ENCODE measurements around the gene GRM5. TPM values are rescaled to one million over a fixed set of nuclear protein-coding genes. Genes with fewer than 3 reads are reported as not detected.
A peak's percentile ranks its signal among the peaks of the same experiment; 100 is the strongest.

The GRM5 gene
- total and polyA plus RNA-seq, 2 experiments from 2014 or later: not detected

DNA sequence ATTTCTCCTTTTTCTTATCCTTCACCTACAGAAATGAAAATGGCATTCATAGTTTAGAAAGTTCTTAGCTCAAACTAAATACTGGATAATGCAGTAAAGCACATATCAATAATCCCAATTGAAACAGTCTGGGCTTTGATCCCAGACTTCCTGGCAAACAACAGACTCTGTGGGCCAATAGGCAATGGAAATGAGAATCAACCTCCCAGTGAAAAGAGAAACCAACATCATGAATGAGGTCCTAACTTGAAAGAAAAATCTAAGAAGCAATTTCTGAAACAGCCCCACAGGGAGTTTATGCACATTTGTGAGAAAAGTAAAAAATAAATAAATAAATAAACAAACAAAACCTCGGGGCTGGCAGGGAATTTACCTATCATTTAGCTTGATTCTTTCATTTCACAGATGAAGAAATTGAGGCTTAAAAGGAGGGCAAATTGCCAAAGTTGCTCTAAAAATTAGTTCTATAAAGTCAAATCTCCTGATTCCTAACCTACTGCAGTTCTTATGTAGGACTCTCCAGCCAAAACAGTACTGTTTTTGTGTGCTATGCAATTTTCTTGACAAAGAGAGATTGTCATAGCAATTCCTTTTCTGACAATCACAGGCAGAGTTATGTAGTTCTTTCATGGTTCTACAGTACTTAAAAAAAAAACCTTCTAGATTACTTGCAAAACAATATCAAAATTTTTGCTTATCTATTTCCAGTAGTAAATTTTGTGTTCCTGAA is 265.8 kb downstream of the GRM5 start:
- in situ Hi-C loops (cut with MboI): no loop called here
- no peaks in the 10 kb centered on the region for H4K20me1 ChIP-seq (ENCODE audit: insufficient read depth)
- TF ChIP-seq EZH2phosphoT487 (IDR thresholded peaks at IDR 0.05; ENCODE audit: insufficient read depth, low read depth): no peak
- no peak for TF ChIP-seq EZH2 (IDR thresholded peaks at IDR 0.05; ENCODE audit: insufficient read depth, poor library complexity, severe bottlenecking)
- no peaks in the 10 kb centered on the region for H3K27me3 ChIP-seq (replicated peaks; ENCODE audit: insufficient read depth)
- no peak overlapping the region for H2AFZ ChIP-seq
- DNase-seq: no peak
- H3K36me3 ChIP-seq (ENCODE audit: low read depth): no peaks in the 10 kb centered on the region
- H3K4me1 ChIP-seq (ENCODE audit: insufficient read depth): no peaks in the 10 kb centered on the region
- no peak overlapping the region for H3K4me3 ChIP-seq
- no peaks in the 10 kb centered on the region for H3K9me3 ChIP-seq (ENCODE audit: low read depth)
- H3K4me2 ChIP-seq (ENCODE audit: unreplicated experiment): no peak overlapping the region
- no peak overlapping the region for H3K9ac ChIP-seq
- no peaks in the 10 kb centered on the region for H3K79me2 ChIP-seq (ENCODE audit: insufficient read depth)
- H3F3A ChIP-seq (ENCODE audit: insufficient read depth): no peaks in the 10 kb centered on the region
- H3K9me2 ChIP-seq (ENCODE audit: insufficient read depth): no peaks in the 10 kb centered on the region; the same call in none of the 2 replicates
- no peak overlapping the region for H3K27ac ChIP-seq
- WGBS, 2 experiments (ENCODE audit: low coverage in 1 of 2, low lambda C conversion rate in 2 of 2, missing lambda C conversion rate in 2 of 2): 42 to 44% methylated on average over 1 of the region's 1 CpG

DNA sequence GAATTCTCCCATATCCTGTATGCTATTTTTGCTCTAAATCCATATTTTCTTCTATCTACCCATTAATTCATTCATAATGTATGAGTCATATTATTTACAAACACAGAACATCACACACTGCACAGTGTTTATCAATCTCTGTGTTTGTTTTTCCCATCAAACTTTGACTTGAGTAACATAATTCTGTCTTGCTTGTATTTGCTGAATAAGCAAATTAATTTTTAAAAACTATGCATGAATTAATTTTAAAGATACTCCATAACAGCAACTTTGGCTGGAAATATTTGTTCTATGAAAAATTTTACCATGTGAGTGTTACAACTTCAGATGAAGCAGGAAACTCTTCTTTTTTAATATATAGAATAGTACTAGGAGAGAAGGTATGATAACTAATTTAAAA is 275.6 kb downstream of the GRM5 start:
- H4K20me1 ChIP-seq (ENCODE audit: insufficient read depth): no peaks in the 10 kb centered on the region
- H3K27me3 ChIP-seq (replicated peaks; ENCODE audit: insufficient read depth): no peaks in the 10 kb centered on the region
- no peaks in the 10 kb centered on the region for H3K36me3 ChIP-seq (ENCODE audit: low read depth)
- H3K79me2 ChIP-seq (ENCODE audit: insufficient read depth): no peaks in the 10 kb centered on the region
- H3K9me3 ChIP-seq (ENCODE audit: low read depth): no peaks in the 10 kb centered on the region
- H3K4me1 ChIP-seq (ENCODE audit: insufficient read depth): no peaks in the 10 kb centered on the region
- H3K9ac ChIP-seq: no peak overlapping the region
- no peak overlapping the region for H3K27ac ChIP-seq
- no peak overlapping the region for H3K4me2 ChIP-seq (ENCODE audit: unreplicated experiment)
- TF ChIP-seq EZH2phosphoT487 (IDR thresholded peaks at IDR 0.05; ENCODE audit: insufficient read depth, low read depth) (no peak), EZH2 (IDR thresholded peaks at IDR 0.05; ENCODE audit: insufficient read depth, poor library complexity, severe bottlenecking) (no peak)
- no peaks in the 10 kb centered on the region for H3F3A ChIP-seq (ENCODE audit: insufficient read depth)
- in situ Hi-C loops (cut with MboI): no loop called here
- no peaks in the 10 kb centered on the region; the same call in 1 of the 2 replicates for H3K9me2 ChIP-seq (ENCODE audit: insufficient read depth)
- no peak overlapping the region for H2AFZ ChIP-seq
- no peak overlapping the region for H3K4me3 ChIP-seq
- no peak for DNase-seq

DNA sequence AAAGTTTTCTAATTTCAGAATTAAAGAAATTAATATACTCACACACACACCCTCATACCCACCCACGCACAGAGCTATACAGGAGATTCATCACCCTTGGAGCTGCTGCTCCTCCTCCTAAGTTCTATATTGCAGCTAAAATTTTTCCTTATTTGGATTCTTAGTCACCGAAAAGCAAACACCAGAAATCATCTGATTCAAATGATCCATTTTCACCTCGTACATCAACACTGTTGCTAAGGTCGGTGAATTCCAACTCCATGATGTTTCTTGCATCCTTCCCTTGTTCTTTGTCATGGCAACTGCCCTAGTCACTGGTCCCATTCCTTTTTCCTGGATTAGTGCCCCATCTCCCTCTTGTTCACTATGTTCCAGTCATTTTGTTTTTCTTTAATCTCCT is 286.2 kb downstream of the GRM5 start:
- peak overlapping the region; percentile 94 for H3K27ac ChIP-seq
- no peak for TF ChIP-seq EZH2phosphoT487 (IDR thresholded peaks at IDR 0.05; ENCODE audit: insufficient read depth, low read depth)
- H3K4me2 ChIP-seq (ENCODE audit: unreplicated experiment): peak overlapping the region; percentile 63
- peaks cover 15% of the 10 kb centered on the region; the same call in 1 of the 2 replicates for H3F3A ChIP-seq (ENCODE audit: insufficient read depth)
- WGBS, 2 experiments (ENCODE audit: low coverage in 1 of 2, low lambda C conversion rate in 2 of 2, missing lambda C conversion rate in 2 of 2): 0% methylated on average over 4 of the region's 4 CpGs
- DNase-seq: peak; percentile 98
- H3K79me2 ChIP-seq (ENCODE audit: insufficient read depth): no peaks in the 10 kb centered on the region
- peak overlapping the region; percentile 72 for H3K9ac ChIP-seq
- peak overlapping the region; percentile 78 for H2AFZ ChIP-seq
- H3K36me3 ChIP-seq (ENCODE audit: low read depth): no peaks in the 10 kb centered on the region
- no peaks in the 10 kb centered on the region for H3K9me3 ChIP-seq (ENCODE audit: low read depth)
- in situ Hi-C loops (cut with MboI): no loop called here
- peaks cover 15% of the 10 kb centered on the region for H3K4me1 ChIP-seq (ENCODE audit: insufficient read depth)
- H4K20me1 ChIP-seq (ENCODE audit: insufficient read depth): no peaks in the 10 kb centered on the region
- no peaks in the 10 kb centered on the region for H3K27me3 ChIP-seq (replicated peaks; ENCODE audit: insufficient read depth)
- peak overlapping the region; percentile 27; the same call in 1 of the 2 replicates for H3K4me3 ChIP-seq
- no peaks in the 10 kb centered on the region for H3K9me2 ChIP-seq (ENCODE audit: insufficient read depth)

DNA sequence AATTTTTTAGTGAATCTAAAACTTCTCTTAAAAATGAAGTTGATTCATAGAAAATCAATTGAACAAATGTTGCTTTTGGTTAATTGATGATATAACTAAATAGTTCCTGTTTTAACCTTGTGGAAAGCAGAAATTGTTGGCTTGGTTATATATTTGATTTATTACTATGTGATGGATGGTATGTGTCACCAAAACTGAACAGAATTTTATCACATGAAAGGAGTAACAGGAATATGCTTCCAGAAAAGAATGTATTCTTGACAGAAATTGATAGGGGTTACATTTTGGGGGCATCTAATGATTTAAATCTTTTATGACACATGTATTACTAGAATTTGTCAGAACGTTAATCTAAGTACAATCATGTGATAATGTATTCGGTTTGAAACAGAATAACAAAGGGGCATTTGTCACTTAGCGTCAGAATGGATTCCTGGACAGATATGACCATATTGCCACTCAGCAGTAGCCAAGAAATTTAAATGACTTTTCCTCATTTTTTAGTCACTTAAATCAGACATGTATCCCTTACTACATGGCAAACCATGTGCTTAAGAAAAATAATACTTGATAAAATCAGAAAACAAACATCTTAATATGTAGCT is 295.2 kb downstream of the GRM5 start:
- no peaks in the 10 kb centered on the region for H3K4me1 ChIP-seq (ENCODE audit: insufficient read depth)
- H4K20me1 ChIP-seq (ENCODE audit: insufficient read depth): no peaks in the 10 kb centered on the region
- H3K4me3 ChIP-seq: no peak overlapping the region
- H3K27ac ChIP-seq: no peak overlapping the region
- no peaks in the 10 kb centered on the region for H3F3A ChIP-seq (ENCODE audit: insufficient read depth)
- H3K9ac ChIP-seq: no peak overlapping the region
- no peak overlapping the region for H3K4me2 ChIP-seq (ENCODE audit: unreplicated experiment)
- no peaks in the 10 kb centered on the region for H3K36me3 ChIP-seq (ENCODE audit: low read depth)
- H3K9me3 ChIP-seq (ENCODE audit: low read depth): no peaks in the 10 kb centered on the region
- DNase-seq: no peak
- no peaks in the 10 kb centered on the region for H3K9me2 ChIP-seq (ENCODE audit: insufficient read depth)
- 43 to 47% methylated on average over 3 of the region's 3 CpGs for WGBS, 2 experiments (ENCODE audit: low coverage in 1 of 2, low lambda C conversion rate in 2 of 2, missing lambda C conversion rate in 2 of 2)
- H2AFZ ChIP-seq: no peak overlapping the region
- no peaks in the 10 kb centered on the region for H3K27me3 ChIP-seq (replicated peaks; ENCODE audit: insufficient read depth)
- TF ChIP-seq EZH2 (IDR thresholded peaks at IDR 0.05; ENCODE audit: insufficient read depth, poor library complexity, severe bottlenecking) (no peak), EZH2phosphoT487 (IDR thresholded peaks at IDR 0.05; ENCODE audit: insufficient read depth, low read depth) (no peak)
- H3K79me2 ChIP-seq (ENCODE audit: insufficient read depth): no peaks in the 10 kb centered on the region
- in situ Hi-C loops (cut with MboI): no loop called here

Data from GM23248 (cell line).